NCI-H446 (cell line): ENCODE measurements around the gene SH3BGR.

Experiments used
- DNase-seq, 2 experiments: peaks; one replicate each; lab custom pipeline; 2025; lab: John Stamatoyannopoulos, UW

The SH3BGR gene

DNA sequence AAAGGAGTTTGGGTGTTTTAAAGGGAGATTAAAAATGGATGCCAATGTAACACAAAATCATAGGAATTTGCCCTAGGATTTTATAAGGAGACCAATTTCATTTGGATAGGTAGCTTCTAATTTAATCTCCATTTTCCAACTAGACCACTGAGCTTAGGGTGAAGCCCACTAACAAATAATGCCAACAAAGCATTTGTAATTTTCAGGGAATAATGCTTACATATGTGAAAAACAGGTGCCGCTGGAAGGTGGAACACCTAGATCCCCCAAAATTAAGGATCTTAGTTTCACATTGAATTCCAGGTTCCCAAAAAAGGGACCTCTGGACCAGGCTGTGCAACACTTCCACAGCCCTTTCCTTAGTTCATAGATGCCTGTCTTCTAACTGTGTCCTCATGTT, 94.8 kb downstream of the SH3BGR start:
- DNase-seq: no peak

GRCh38 chr21:39552856-39553255, 101.1 kb downstream of the SH3BGR start:
- no peak for DNase-seq

GRCh38 chr21:39553331-39553730, 101.6 kb downstream of the SH3BGR start:
- no peak for DNase-seq

GRCh38 chr21:39555911-39556590, 104.3 kb downstream of the SH3BGR start:
- no peak for DNase-seq

DNA sequence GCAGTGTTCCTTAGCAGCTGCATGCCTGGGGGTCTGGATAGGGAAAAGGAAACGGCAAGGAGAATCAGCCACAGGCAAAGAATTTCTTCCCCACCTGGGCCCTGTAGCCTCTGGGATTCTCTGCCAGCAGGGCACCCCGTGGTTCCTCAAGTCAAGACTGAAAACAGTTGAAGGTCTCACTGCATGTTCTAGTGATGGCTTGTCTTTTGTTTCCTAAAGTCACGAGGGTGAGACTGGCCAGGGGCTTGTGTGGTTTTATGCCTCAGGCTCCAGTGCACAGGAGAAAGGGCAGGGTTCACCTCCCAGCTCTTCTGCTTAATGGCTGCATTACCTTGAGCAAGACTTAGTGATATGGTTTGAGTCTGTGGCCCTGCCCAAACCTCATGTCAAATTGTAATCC, 107.7 kb downstream of the SH3BGR start:
- no peak for DNase-seq

DNA sequence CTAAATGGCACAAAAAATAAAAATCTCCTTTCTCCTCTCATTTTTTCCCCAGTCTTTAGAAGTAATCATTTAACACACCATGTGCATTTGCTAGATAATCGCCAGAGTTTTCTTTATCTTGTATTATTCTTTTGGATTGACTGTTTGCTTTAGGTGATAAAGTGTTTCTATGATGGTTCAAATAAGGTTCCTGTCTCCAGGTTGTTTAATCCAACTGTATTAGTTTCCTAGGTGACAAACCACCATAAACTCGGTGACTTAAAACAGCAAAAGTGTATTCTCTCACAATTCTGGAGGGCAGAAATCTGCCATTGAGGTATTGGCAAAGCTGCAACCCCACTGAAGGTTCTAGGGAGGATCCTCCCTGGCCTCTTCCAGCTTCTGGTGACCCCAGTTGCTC, 109.4 kb downstream of the SH3BGR start:
- no peak for DNase-seq

GRCh38 chr21:39562791-39563770, 111.3 kb downstream of the SH3BGR start:
- peak in 1 of 2 experiments; percentile 3 for DNase-seq

GRCh38 chr21:39564200-39564599, 112.4 kb downstream of the SH3BGR start:
- peak in 1 of 2 experiments; percentile 44 for DNase-seq
